Stimulated activated CD8-positive, alpha-beta memory T cell treated with anti-CD3 and anti-CD28 coated beads, Interleukin-7, amount 100 ng/mL, for 24 hours (primary cell): ENCODE results near the gene NDUFB10.

Experiments used
- DNase-seq: peaks from one replicate; pipeline ENCODE4 v3.0.0-alpha.2; 2020; ENCODE audit warnings: low read depth

Gene NDUFB10

DNA sequence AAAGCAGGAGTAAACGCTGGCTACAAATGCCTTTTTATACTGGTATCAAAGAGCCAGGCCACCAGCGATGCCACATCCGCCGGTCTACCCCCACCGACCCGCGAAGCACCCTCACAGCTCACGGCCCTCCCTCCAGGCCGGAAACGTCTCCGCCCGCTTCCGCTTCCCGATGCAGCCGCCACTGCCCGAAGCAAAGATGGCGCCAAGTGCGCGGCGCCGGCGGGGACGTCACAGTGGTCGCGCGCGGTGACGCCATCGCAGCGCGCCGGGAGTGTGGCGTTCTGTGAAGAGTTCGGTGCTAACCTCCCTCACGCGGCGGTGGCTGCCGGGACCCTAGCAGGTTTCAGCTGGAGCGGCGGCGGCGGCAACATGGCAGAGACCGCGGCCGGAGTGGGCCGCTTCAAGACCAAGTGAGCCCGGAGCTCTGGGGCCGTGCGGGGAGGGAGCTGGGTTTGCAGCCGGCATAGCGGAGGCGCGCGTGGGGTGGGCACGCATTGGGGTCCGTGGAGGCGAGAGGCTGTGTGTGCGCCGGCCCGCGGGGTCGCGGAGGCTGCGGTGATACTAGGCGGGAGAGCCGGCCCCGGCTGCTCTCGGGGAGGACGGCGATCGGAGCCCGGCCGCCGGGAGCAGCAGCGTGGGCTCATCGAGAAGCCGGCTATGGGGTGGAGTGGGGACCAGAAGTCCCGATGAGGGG is 12.6 kb downstream of the NDUFB10 start, which contains the start of gene TBL3:
TSS of gene TBL3 (plus strand) at position 258 of the 694 bp plus-strand sequence. CDS start at position 370, 112 bp downstream.
- DNase-seq: peak; percentile 92

DNA sequence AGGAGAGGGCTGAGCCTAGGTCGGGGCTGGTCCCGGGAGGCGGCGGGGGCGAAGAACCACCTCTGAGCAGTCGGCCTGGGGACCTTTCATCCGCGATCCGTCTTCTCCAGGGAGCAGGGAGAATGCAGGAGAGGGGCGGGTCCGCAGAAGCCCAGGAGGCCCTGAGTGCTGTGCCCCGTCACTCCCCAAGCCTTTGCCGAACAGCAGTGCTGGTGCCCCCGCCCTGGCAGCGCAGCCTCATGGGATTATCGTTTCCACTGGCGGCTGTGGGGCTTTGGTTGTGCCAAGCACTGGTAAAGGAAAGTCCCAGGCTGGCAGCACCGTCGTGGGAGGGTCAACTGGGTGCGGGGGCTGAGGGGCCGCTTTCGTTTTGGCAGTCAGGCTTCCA is 13.1 kb downstream of the NDUFB10 start:
- DNase-seq: no peak

DNA sequence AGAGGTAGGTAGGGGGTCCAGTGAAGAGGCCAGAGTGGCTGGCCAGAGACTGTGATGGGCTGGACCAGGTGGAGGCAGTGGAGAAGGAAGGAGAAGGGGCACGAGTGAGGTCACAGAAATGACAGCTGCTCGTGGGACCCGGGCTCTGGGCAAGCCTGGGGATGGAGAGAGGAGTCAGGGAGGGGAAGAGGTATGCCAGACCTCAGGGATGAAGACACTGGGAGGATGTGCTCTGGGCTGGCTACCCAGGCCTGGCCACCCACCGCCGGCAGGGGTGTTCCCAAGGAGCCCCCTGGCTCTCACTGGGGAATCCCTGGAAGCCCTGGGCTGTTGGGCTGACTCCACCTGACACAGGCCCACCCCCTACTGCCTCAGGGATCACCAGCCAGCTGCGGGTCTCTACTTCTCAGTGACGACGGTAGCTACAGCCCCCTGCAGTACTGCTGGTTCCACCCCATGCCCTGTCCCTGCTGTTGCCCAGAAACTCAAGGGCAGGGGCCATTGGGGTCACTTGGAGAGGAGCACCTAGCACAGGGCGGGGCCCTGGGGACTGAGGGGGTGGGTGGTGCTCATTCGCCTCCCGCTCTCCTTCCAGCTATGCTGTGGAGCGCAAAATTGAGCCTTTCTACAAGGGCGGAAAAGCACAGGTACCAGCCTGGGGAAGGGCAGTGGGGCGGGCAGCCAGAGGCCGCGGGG is 14.3 kb downstream of the NDUFB10 start:
- no peak for DNase-seq

DNA sequence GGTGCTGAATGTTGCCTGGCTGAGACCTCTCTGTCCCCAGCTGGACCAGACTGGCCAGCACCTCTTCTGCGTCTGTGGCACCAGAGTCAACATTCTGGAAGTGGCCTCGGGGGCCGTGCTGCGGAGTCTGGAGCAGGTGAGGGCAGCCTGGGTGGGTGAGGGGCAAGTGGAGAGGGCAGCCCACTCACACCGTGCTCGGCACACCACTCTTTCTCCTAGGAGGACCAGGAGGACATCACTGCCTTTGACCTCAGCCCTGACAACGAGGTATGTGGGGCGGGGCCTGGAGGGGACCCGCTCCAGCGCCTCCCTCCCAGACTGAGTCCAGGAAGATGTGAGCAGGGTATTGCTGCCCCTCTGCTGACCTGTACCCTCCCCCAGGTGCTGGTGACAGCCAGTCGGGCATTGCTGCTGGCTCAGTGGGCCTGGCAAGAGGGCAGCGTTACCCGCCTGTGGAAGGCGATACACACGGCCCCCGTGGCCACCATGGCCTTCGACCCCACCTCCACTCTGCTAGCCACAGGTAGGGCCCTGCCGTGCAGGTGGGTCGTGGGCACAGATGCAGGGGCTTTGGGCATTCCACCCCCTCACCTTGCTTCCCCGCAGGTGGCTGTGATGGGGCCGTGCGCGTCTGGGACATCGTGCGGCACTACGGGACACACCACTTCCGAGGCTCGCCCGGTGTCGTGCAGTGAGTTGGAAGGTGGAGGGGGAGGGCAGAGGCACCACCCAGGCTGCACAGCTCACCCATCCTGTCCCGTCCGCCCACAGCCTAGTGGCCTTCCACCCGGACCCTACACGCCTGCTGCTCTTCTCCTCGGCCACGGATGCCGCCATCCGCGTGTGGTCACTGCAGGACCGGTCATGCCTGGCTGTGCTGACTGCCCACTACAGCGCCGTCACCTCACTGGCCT is 15.1 kb downstream of the NDUFB10 start:
- no peak for DNase-seq

DNA sequence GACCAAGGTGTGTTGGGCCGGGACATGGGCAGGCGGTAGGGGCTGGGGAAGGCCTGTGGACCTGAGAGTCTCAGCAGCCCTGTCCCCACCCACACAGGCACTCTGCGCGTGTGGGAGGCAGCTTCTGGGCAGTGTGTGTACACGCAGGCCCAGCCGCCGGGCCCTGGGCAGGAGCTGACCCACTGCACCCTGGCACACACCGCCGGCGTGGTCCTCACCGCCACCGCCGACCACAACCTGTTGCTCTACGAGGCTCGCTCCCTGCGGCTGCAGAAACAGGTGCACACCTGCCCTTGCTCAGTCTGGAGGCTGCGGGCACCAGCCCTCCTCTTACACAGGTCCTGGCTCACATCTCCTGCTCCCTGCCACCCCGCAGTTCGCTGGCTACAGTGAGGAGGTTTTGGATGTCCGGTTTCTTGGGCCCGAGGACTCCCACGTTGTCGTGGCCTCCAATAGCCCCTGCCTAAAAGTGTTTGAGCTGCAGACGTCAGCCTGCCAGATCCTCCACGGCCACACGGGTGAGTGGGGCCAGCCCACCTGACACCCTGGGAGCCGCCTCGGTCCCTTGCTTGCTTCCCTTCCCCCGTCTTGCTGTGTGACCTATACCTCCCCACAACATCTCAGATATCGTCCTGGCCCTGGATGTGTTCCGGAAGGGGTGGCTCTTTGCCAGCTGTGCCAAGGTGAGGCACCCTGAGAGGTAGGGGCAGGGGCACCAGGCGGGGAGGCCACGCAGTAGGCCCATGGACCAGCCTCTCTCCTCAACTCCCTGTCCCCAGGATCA is 16.3 kb downstream of the NDUFB10 start:
- DNase-seq: no peak

DNA sequence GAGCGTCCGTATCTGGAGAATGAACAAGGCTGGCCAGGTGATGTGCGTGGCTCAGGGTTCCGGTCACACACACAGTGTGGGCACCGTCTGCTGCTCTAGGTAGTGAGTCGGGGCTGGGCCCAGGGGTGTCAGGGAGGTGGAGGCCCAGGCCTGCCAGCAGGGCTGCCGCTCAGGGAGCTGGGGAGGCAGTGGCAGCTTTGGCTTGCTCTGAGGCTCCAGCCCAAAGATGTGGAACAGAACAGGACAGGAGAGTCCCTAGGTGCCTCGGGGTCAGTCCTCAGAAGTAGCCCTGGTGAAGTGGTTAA is 16.8 kb downstream of the NDUFB10 start:
- DNase-seq: no peak

DNA sequence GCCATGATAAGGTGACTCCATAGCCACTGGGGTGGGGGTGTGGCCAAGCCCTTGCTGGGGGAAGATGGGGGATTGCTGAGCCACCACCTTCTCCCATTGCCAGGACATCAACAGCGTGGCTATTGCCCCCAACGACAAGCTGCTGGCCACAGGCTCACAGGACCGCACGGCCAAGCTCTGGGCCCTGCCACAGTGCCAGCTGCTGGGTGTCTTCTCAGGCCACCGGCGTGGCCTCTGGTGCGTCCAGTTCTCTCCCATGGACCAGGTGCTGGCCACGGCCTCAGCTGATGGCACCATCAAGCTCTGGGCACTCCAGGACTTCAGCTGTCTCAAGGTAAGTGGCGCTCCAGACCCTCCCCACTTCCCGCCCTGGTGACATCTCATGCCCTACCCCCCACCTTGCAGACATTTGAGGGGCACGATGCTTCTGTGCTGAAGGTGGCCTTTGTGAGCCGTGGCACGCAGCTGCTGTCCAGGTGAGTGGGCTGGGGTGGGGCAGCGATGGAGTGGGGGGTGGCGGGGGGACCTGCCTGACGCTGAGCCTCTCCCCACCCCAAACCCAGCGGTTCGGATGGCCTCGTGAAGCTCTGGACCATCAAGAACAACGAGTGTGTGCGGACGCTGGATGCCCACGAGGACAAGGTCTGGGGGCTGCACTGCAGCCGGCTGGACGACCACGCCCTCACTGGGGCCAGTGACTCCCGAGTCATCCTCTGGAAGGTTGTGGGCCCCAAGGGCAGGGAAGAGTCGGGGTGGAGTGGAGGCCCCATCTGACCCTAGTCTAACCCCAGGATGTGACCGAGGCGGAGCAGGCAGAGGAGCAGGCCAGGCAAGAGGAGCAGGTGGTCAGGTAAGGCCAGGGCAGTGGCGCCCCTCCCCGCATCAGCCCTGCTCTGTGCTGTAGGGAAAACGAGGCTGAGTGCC is 17.9 kb downstream of the NDUFB10 start:
- DNase-seq: no peak

DNA sequence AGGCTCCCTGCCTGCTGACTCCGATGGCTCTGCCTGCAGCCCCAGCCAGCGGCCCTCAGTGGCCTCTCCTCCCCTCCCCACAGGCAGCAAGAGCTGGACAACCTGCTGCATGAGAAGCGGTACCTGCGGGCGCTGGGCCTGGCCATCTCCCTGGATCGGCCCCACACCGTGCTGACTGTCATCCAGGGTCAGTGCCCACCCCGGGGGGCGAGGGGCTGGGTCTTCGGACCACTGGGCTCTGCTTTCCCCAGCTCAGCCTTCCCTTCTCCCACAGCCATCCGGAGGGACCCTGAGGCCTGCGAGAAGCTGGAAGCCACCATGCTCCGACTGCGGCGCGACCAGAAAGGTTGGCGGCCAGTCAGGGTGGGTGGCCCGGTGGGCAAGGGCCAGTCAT is 18.5 kb downstream of the NDUFB10 start:
- no peak for DNase-seq

DNA sequence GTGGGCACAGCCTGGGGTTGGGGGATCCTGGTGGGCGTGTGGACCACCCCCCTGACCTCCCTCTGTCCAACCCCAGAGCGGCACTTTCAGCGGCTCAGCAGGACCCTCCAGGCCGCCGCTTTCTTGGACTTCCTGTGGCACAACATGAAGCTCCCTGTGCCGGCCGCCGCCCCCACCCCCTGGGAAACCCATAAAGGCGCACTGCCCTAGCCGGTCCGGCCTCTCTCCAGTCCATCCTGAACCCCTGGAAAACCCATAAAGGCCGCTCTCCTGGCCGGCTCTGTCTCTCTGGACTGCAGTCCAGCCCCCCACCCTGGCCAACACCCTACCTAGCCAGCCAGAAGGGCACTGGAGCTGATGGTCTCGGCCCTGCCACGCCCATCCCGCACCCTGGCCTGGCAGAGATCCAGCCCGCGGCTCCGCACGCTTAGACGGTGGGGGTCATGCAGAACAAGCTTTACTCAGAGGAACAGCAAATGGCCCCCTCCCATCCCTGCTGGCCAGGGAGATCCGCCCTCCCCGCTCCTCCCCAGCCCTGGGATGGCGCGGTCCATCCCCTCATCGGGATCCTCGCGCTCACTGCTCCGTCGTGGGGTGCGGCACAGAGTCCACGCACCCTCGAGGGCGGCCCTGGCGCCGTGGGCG is 19.3 kb downstream of the NDUFB10 start:
- DNase-seq: no peak

DNA sequence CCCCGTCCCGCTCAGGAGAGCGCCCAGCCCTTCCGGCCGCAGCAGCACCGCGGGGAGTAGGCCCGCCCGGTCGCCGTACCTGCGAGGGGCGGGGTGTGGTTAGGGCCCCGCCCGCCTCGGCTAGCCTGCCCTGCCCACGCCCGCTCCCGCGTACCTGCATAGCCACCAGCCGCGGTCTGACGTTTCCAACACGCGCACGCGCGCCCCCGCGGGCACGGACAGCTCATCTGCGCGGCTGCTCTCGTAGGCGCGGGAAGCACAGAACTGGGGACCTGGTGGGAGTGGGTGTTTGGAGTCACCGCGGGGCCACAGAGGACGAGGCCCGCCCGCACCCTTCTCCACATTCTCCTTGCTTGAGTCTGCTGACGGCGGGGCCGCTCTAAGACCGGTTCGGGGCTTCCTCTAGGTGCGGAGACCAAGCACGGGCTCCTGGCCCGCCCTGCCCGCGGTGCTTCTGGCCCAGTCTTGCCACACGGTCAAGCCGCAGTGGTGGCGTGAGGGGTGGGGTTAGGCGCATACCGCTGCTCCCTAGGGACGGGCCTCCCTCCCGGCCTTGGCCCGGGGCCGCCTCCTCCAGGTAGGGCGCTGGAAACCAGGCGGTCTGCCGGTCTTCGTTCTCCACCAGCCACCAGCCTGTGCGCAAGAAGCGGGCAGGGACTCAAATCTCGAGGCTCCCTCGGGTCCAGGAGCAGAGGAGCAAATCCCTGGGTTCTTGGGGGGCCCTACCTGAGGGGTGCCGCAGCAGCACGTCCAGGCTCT is 20.1 kb downstream of the NDUFB10 start:
- DNase-seq: no peak

DNA sequence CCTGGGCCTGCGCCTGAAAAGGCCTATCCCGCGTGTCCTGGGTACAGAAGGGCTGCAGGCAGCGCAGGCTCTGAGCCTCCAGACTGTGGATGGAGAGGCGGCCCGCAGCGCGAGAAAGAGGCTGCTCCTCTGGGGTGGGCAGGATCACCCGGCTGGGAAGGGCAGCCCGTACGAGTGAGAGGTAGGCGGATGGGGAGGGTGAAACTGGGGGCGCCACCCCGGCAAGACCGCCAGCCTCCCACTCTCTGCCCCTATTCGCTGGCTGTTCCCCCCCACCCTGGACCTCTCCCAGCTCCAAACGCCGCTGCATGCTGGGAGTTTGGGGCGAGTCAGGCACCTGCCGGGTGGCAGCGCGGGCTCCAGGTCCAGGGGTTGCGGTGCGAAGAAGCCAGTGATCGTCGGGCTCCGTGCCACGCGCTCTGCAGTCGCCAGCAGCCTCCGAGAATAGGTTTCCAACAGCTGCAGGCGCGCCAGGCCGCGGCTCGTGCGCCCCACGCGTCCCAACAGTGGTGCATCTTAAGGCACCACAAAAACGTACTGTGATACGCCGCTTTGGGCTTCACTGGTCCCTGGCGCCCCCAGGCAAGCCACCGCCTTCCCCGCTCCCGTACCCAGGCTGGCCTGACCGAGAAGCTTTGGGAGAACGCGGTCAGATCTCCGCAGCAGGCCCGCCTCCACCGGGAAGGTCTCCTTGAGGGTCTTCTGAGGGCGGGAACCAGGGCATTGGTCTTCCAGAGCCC is 20.9 kb downstream of the NDUFB10 start:
- no peak for DNase-seq

DNA sequence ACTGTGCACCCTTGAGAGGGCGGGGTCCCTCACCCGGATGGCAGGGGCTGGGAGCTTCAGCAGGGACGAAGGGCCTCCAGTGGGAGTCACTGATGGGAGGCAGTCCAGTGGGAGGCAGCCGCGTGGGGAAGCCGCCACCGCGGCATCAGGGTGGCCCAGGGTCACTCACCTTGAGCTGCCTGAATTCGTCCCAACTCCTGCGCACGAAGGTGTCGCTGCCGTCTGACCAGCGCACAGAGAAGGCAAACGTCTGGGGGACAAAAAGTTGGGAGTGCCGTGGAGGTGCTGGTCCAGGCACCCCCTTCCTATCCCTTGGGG is 21.4 kb downstream of the NDUFB10 start:
- DNase-seq: no peak

DNA sequence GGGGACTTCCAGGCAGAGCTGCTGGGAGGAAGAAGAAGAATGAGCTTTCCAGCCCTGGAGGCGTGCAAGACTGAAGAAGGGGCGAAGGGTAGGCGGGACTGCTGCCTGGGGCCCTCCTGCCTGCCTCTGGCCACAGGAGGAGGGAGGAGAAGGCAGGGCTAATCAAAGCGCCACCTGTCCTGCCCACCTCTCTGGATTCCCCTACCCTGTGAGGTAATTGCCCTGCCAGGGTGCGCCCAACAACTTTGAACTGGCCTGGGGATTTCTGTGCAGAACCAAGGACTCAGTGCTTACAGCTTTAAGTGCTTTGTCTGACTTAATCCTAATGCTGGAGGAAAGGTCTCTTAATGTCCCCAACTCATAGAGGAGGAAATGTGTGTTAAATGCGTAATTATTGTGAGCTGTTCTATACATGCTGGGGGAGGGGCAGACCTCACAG is 22.1 kb downstream of the NDUFB10 start, which contains the start of gene NOXO1:
TSS of gene NOXO1 (minus strand) at position 72 of the 439 bp plus-strand sequence. CDS start 290 bp downstream, outside the sequence.
- no peak for DNase-seq

DNA sequence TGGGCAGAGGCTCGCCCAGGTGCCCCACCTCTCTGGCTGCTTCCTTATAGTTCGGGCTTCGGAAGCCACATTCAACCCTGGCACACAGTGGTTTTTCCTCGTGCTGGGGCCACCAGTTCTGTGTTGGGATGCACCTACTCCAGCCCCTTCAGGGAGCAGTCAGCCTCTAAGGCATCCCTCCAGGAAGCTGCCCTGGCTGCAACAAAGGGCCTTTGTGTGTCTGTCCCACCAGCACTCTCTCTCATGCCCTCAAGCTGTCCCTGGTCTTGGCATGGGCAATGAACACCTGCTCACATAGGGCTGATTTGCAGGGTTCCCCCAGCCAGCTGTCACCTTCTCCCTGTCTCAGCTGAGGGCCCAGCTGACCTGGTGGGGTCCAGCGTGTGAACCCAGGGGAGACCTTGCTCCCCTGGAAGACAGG is 22.7 kb downstream of the NDUFB10 start:
- no peak for DNase-seq

DNA sequence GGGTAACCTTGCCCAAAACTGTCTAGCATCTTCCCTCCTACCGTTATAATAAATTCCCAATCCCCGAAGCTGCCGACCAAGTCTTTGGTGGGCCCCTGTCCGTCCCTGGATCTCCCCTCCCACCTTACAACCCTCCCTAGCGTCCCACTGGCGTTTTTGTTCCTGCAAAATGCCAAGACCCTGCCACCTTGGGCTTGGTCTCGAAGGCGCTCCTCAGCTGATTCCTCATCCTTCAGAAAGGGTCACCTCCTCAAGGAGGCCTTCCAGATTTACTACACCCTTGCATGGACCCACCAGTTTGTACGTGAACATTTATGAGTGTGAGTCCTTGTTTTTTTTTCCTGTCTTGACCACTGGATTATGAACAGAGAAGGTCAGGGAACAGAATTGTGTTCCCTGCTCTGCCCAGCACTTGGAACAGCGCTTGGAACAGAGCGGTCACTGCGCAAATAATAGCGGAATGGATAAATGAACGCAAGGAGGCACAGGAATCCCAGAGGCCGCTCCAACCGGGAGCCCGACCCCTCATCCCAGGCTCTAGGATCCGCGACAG is 23.7 kb downstream of the NDUFB10 start:
- DNase-seq: no peak

DNA sequence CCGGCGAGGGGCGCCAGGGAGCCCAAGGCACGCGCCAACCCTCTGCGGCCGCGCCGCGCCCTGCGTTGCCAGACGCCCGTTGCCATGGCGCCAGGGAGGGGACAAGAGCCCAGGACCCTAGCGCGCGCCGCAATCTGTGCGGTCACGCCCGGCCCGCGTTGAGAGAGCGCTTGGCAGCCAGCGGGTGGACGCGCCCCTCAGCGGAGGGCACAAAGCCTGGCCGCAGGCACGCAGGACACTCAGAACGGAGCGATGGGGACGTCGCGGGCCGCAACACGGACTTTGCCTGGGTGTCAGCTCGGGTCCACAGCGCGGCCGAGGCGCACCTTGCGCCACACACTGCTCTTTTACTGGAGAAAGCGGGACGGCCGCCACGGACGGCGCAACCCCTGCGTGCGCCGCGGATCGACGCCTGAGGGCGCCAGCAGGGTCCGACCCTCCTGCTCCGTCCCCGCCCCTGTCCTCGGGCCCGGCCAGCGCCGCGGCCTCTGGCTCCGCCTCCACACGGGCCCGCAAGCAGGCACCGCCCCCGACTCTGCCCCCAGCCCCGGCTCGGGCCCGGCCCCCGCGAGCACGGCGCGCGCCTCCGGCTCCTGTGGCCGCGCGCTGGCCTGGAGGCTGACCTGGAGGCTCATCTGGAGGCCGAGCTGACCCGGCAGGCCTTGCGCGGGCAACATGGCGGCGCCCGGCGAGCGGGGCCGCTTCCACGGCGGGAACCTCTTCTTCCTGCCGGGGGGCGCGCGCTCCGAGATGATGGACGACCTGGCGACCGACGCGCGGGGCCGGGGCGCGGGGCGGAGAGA is 24.4 kb downstream of the NDUFB10 start, which contains the start of gene GFER:
TSS of gene GFER (plus strand) at position 650 of the 803 bp plus-strand sequence. CDS start at position 676, 26 bp downstream.
- DNase-seq: no peak
